ENCODE measurements around the gene FAM227A. TPM values are rescaled to one million over a fixed set of nuclear protein-coding genes. Genes with fewer than 3 reads are reported as not detected.

FAM227A gene
- total RNA-seq, 2 donors from 2014 or later = 9.1 to 14.9 TPM

DNA sequence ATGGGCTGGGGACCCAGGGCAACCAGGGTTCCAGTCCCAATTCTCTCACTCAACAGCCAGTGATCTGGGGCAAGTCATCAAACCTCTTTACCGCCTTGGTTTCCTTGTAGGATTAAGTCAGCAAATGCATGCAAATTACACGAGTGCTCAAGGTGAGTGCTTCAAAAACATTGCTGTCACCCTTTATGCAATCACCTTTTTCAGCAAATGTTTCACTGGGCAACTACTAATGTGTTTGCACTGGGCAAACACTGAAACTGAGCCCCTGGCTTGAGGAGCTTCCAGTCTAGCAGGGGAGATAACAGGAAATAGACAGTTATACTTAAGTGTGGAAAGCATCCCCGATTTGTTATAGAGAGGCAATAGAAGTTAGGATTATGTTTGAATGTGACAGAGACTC lies 48.5 kb downstream of the FAM227A start:
- peaks cover 7% of the 10 kb centered on the region for H3K36me3 ChIP-seq (ENCODE audit: control insufficient read depth, insufficient read depth, low read length)
- H3K4me3 Mint-ChIP-seq = no peak overlapping the region
- peaks cover 3% of the 10 kb centered on the region for H3K4me1 ChIP-seq (ENCODE audit: control insufficient read depth, insufficient read depth, low read length)
- no peak overlapping the region for H3K27ac Mint-ChIP-seq
- H3K36me3 Mint-ChIP-seq (ENCODE audit: low read depth) = peaks cover 14% of the 10 kb centered on the region
- H3K4me3 ChIP-seq (ENCODE audit: low read length) = no peak overlapping the region
- WGBS, 2 experiments (ENCODE audit: insufficient coverage in 1 of 2, insufficient read length in 1 of 2) = 86 to 100% methylated on average over 2 to 3 of the region's 3 CpGs
- TF ChIP-seq, protein P1, sequence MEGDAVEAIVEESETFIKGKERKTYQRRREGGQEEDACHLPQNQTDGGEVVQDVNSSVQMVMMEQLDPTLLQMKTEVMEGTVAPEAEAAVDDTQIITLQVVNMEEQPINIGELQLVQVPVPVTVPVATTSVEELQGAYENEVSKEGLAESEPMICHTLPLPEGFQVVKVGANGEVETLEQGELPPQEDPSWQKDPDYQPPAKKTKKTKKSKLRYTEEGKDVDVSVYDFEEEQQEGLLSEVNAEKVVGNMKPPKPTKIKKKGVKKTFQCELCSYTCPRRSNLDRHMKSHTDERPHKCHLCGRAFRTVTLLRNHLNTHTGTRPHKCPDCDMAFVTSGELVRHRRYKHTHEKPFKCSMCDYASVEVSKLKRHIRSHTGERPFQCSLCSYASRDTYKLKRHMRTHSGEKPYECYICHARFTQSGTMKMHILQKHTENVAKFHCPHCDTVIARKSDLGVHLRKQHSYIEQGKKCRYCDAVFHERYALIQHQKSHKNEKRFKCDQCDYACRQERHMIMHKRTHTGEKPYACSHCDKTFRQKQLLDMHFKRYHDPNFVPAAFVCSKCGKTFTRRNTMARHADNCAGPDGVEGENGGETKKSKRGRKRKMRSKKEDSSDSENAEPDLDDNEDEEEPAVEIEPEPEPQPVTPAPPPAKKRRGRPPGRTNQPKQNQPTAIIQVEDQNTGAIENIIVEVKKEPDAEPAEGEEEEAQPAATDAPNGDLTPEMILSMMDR (conservative IDR thresholded peaks at IDR 0.05) = no peak
- H3K9me3 ChIP-seq (ENCODE audit: control insufficient read depth, low read length) = no peaks in the 10 kb centered on the region
- no peak overlapping the region for H3K9ac ChIP-seq (ENCODE audit: extremely low read depth, low read length, poor library complexity, severe bottlenecking)
- no peak overlapping the region for H3K27ac ChIP-seq (ENCODE audit: low read depth, low read length)
- DNase-seq = no peak
- H3K27me3 Mint-ChIP-seq (ENCODE audit: insufficient read depth) = no peaks in the 10 kb centered on the region
- H3K27me3 ChIP-seq (ENCODE audit: control insufficient read depth, insufficient read depth, low read length, poor library complexity, severe bottlenecking) = no peaks in the 10 kb centered on the region
- H3K9me3 Mint-ChIP-seq = no peaks in the 10 kb centered on the region
- H3K4me1 Mint-ChIP-seq = no peaks in the 10 kb centered on the region

DNA sequence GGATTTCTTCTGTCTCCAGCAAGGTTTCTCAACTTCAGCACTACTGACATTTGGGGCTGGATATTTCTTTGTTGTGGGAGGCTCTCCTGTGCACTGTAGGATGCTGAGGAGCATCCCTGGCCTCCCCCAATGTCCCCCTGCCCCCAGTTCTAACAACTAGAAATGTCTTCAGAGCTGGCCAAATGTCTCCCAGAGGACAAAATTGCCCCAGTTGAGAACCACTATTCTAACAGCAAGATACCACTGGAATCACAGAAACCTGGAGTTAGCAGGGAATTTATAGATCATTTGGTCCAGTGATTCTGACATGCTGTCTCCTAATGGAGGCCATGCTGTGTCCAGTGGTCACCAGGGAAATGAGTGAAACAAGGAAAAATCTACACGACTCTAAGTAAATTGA lies 54.0 kb downstream of the FAM227A start:
- H3K9me3 Mint-ChIP-seq = no peaks in the 10 kb centered on the region
- TF ChIP-seq, protein P1 (conservative IDR thresholded peaks at IDR 0.05) = no peak
- peaks cover 15% of the 10 kb centered on the region for H3K36me3 Mint-ChIP-seq (ENCODE audit: low read depth)
- no CpG with 5 or more reads among the region's 1 CpG for WGBS, 2 experiments (ENCODE audit: insufficient coverage in 1 of 2, insufficient read length in 1 of 2)
- no peaks in the 10 kb centered on the region for H3K27me3 ChIP-seq (ENCODE audit: control insufficient read depth, insufficient read depth, low read length, poor library complexity, severe bottlenecking)
- no peak for DNase-seq
- no peak overlapping the region for H3K4me3 ChIP-seq (ENCODE audit: low read length)
- peaks cover 11% of the 10 kb centered on the region for H3K4me1 Mint-ChIP-seq
- H3K27me3 Mint-ChIP-seq (ENCODE audit: insufficient read depth) = no peaks in the 10 kb centered on the region
- no peak overlapping the region for H3K9ac ChIP-seq (ENCODE audit: extremely low read depth, low read length, poor library complexity, severe bottlenecking)
- H3K27ac Mint-ChIP-seq = no peak overlapping the region
- H3K9me3 ChIP-seq (ENCODE audit: control insufficient read depth, low read length) = no peaks in the 10 kb centered on the region
- no peak overlapping the region for H3K4me3 Mint-ChIP-seq
- no peak overlapping the region for H3K27ac ChIP-seq (ENCODE audit: low read depth, low read length)
- H3K36me3 ChIP-seq (ENCODE audit: control insufficient read depth, insufficient read depth, low read length) = no peaks in the 10 kb centered on the region
- H3K4me1 ChIP-seq (ENCODE audit: control insufficient read depth, insufficient read depth, low read length) = peaks cover 2% of the 10 kb centered on the region

DNA sequence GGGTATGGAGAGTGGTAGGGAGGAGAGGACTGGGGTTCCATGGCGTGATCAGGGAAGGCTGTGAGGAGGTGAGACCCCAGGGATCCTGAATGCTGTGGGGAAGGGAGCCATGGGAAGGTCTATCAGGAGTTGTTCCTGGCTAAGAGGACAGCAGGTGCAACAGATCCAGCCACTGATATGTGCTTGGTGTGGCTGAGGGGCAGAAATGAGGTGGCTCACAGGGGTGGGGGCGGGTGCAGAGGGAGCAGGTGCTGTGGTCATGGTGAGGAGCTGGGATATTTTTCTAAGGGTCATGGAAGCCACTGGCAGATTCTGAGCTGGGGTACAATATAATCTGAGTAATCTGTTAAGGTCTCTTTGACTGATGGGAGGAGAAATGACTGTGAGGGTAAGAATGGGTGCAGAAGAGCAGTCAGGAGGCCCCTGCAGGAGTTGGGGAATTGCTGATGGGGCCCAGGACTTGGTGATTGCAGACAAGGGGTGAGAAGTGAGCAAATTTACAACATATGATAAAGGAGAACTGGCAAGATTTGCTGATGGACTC lies 54.9 kb downstream of the FAM227A start:
- Mint-ChIP-seq H3K27me3 (ENCODE audit: insufficient read depth) (no peaks in the 10 kb centered on the region), H3K4me3 (no peak overlapping the region)
- 83 to 92% methylated on average over 1 of the region's 2 CpGs for WGBS, 2 experiments (ENCODE audit: insufficient coverage in 1 of 2, insufficient read length in 1 of 2)

More for the DNA sequence above, 54.9 kb downstream of the FAM227A start:
- H3K9me3 Mint-ChIP-seq = no peaks in the 10 kb centered on the region
- TF ChIP-seq, protein P1 (conservative IDR thresholded peaks at IDR 0.05) = no peak
- H3K27ac Mint-ChIP-seq = no peak overlapping the region
- DNase-seq = no peak
- H3K36me3 Mint-ChIP-seq (ENCODE audit: low read depth) = peaks cover 17% of the 10 kb centered on the region
- peaks cover 7% of the 10 kb centered on the region for H3K36me3 ChIP-seq (ENCODE audit: control insufficient read depth, insufficient read depth, low read length)
- no peak overlapping the region for H3K27ac ChIP-seq (ENCODE audit: low read depth, low read length)
- H3K4me1 ChIP-seq (ENCODE audit: control insufficient read depth, insufficient read depth, low read length) = peaks cover 2% of the 10 kb centered on the region
- H3K9ac ChIP-seq (ENCODE audit: extremely low read depth, low read length, poor library complexity, severe bottlenecking) = no peak overlapping the region
- peaks cover 11% of the 10 kb centered on the region for H3K4me1 Mint-ChIP-seq
- no peaks in the 10 kb centered on the region for H3K9me3 ChIP-seq (ENCODE audit: control insufficient read depth, low read length)
- H3K27me3 ChIP-seq (ENCODE audit: control insufficient read depth, insufficient read depth, low read length, poor library complexity, severe bottlenecking) = no peaks in the 10 kb centered on the region
- no peak overlapping the region for H3K4me3 ChIP-seq (ENCODE audit: low read length)
